Measurements from ENCODE around the gene ATP6V0A1. TPM values are rescaled to one million over a fixed set of nuclear protein-coding genes. Genes with fewer than 3 reads are reported as not detected.
"Not testable (repeated sequence)": the region's sequence is repeated elsewhere in the genome, so short reads cannot be mapped to it uniquely, and the experiment has no call there.

Gene ATP6V0A1
- polyA plus RNA-seq, 3 donors: 53.4 to 73.9 (median 55.7) TPM

- no peak for DNase-seq (ENCODE audit: extremely low read depth in 1 of 11, low read depth in 9 of 11, low spot score in 4 of 11)
These were observed 33.6 kb upstream of the ATP6V0A1 start for GRCh38 chr17:42424991-42425610.

DNA sequence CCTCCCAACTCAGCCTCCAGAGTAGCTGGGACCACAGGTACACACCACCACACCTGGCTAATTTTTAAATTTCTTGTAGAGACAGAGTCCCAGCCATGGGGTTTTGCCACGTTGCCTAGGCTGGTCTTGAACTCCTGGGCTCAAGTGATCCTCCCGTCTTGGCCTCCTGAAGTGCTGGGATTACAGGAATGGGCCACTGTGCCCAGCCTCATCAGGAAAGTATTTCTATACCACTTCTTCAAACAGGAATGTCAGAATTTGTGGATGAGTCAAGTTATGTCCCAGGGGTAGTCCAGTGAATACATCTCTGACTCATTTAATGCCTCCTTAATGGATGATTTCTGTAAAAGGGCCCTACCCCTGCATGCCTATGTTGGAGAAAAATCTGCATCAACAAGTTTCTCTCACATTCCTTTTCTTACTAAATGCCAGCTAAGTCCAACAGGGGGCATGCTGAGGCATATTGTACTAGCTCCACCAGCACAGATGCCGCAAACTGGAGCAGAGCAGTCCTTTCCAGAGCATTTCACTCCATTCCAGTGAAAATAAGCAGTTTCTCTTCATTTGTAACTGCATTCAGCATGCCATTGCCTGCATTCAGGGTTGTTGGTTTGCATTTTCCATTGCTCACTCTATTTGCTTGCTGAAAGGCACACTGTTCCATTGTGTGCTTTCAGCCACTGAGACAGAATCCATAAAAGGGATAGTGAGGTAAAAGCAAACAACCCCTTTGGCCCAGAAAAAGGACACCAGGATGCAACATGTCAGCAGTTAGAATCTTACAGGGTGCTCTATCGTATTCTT is 30.3 kb upstream of the ATP6V0A1 start:
- DNase-seq (ENCODE audit: extremely low read depth in 1 of 11, low read depth in 9 of 11, low spot score in 4 of 11): peak in 7 of 11 donors; percentile 31 to 79 (median 61)

GRCh38 chr17:42429726-42430447 is 28.8 kb upstream of the ATP6V0A1 start:
- peak in 1 of 11 donors; percentile 30 for DNase-seq (ENCODE audit: extremely low read depth in 1 of 11, low read depth in 9 of 11, low spot score in 4 of 11)

DNA sequence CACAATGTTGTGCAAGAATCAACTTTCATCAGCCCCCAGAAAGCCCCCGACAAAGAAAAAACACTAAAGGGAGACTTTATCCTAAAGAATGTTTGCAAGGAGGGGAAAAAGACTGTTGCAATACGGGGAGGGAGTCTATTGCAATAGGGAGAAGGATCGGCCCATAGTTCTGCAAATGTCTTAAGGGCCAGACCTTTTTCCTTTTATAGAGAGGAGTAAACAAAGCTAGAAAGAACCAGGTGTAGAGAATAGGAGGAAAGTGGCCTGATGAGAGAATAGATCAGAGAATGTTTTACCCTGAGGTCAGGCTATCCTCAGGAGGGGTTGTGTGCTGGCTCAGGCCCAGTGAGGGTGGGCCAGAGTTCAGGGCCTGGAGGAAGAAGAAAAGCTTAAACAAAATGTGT is 26.9 kb upstream of the ATP6V0A1 start:
- no peak for DNase-seq (ENCODE audit: extremely low read depth in 1 of 11, low read depth in 9 of 11, low spot score in 4 of 11)

DNA sequence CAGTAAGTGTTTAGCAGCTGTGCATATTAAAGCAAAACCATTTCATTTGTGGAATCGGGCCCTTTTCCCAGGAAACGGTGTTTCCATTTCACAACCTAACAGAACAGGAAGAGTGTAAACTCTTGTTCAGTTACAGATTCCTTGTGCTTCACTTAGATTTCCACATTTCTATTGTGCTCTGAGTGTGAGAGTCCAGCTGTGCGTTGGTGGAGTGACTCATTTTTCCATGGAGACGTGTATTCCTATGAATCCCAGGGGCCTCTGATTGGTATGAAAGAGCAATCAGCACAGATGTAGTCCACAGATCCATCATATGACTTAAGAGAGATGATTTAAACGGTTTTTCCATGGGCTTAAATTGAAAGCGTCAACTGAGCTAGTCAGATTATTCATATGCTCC is 22.3 kb upstream of the ATP6V0A1 start:
- DNase-seq (ENCODE audit: extremely low read depth in 1 of 11, low read depth in 9 of 11, low spot score in 4 of 11): no peak

- no peak for DNase-seq (ENCODE audit: extremely low read depth in 1 of 11, low read depth in 9 of 11, low spot score in 4 of 11)
These were observed 19.8 kb upstream of the ATP6V0A1 start for GRCh38 chr17:42438600-42439567.

- no peak for DNase-seq (ENCODE audit: extremely low read depth in 1 of 11, low read depth in 9 of 11, low spot score in 4 of 11)
These were observed 17.1 kb upstream of the ATP6V0A1 start for GRCh38 chr17:42441371-42442195.

DNA sequence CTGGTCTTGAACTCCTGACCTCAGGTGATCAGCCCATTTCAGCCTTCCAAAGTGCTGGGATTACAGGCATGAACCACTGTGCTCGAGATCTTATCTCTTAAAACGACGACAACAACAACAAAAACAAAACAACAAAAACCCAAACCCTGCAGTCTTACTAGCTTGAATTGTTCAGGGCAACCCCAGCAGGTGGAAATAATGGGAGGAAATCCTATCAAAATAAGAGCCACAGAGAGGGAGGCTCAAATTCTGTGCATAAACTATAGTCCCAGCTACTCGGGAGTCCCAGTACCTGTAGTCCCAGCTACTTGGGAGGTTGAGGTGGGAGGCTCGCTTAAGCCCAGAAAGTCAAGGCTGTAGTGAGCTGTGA is 16.5 kb upstream of the ATP6V0A1 start:
- DNase-seq (ENCODE audit: extremely low read depth in 1 of 11, low read depth in 9 of 11, low spot score in 4 of 11): no peak

- not testable (repeated sequence) for DNase-seq (ENCODE audit: extremely low read depth in 1 of 11, low read depth in 9 of 11, low spot score in 4 of 11)
These were observed 9.5 kb upstream of the ATP6V0A1 start for GRCh38 chr17:42449176-42449575.

DNA sequence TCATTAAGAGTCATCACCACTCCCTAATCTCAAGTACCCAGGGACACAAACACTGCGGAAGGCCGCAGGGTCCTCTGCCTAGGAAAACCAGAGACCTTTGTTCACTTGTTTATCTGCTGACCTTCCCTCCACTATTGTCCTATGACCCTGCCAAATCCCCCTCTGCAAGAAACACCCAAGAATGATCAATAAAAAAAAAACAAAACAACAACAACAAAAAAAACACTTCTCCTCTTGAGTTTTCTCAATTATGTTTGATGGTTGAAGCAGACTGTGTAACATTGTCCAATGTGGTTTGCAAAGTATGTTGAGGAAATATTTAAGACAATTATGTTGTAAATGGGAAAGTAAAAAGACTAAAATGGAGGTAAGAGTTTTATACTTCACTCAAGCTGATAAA is 8.8 kb upstream of the ATP6V0A1 start:
- not testable (repeated sequence) for DNase-seq (ENCODE audit: extremely low read depth in 1 of 11, low read depth in 9 of 11, low spot score in 4 of 11)

DNA sequence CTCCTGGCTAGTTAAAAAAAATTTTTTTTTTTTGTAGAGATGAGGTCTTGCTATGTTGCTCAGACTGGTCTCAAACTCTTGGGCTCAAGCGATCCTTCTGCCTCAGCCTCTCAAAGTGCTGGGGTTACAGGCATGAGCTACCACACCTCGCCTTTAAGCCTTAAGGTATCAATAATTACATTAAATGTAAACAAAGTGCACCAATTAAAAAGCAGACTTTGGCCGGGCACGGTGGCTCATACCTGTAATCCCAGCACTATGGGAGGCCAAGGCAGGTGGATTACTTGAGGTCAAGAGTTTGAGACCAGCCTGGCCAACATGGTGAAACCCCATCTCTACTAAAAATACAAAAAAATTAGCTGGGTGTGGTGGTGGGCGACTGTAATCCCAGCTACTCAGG is 7.4 kb upstream of the ATP6V0A1 start:
- DNase-seq (ENCODE audit: extremely low read depth in 1 of 11, low read depth in 9 of 11, low spot score in 4 of 11): not testable (repeated sequence)

DNA sequence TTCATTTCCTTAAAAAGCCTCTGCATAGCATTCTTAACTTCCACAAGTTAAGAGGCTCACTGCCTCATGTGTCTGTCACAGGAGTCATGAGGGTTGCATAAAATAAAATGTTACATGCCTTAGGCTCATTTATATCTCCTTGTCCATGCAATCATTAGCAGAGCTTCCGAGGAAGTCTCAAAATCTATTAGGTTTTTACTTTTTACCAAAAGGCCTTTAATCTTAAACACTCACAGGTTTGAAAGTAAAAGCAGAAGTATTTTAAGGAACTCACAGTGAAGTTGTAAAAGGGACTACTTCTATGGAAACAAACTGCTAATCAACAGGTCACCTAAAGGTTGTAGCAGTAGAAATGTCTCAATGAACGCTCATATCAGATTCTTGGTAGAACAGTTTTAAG is 5.2 kb upstream of the ATP6V0A1 start:
- DNase-seq (ENCODE audit: extremely low read depth in 1 of 11, low read depth in 9 of 11, low spot score in 4 of 11): no peak

DNA sequence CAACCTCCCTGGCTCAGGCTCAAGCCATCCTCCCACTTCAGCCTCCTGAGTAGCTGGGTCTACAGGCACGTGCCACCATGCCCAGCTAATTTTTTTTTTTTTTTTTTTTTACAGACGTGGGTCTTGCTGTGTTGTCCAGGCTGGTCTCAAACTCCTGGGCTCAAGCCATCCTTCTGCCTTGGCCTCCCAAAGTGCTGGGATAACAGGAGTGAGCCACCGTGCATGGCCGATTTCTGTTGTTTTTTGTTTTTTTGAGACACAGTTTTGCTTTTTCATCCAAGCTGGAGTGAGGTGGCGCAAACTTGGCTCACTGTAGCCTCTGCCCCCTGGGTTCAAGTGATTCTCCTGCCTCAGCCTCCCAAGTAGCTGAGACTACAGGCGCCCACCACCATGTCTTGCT is 3.7 kb upstream of the ATP6V0A1 start:
- DNase-seq (ENCODE audit: extremely low read depth in 1 of 11, low read depth in 9 of 11, low spot score in 4 of 11): not testable (repeated sequence)

DNA sequence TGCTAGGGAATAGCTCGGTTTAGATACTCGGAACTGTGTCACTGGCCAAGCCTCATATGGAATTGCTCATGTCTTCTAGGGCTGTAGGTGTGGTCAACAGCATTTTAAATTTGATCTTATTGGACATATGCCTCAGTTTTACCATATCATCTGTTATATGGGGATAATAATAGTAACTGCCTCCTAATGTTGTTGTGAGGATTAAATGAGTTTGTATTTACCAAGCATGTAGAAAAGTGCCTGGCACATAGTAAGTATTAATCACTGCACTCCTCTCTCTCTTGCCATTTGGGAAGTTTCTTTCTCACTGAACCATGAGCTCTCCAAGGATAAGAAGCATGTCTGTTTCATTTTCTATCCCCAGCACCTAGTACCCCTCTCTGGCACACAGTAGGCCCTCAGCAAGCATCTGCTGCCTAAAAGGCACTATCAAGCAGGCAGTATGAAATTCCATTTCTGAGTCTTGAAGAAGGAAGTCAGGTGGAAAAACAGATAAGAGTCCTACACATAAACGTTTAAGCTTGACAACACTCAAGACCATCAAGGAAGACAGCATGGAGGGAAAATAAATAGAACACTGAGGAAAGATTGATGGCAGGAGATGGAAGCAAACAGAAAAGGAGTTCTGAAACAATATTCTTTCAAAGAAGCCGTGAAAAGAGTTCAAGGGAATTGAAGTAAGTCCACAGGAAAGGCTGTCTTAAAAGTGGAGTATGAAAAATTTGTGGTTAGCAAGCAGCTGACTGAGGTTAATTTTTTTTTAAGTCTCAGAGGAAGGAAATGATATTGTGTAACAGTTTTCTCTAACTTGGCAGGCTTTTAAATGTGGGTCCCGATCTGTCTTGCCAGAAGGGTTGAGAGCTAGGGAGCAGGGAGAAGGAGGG is 2.2 kb upstream of the ATP6V0A1 start:
- DNase-seq (ENCODE audit: extremely low read depth in 1 of 11, low read depth in 9 of 11, low spot score in 4 of 11): no peak

DNA sequence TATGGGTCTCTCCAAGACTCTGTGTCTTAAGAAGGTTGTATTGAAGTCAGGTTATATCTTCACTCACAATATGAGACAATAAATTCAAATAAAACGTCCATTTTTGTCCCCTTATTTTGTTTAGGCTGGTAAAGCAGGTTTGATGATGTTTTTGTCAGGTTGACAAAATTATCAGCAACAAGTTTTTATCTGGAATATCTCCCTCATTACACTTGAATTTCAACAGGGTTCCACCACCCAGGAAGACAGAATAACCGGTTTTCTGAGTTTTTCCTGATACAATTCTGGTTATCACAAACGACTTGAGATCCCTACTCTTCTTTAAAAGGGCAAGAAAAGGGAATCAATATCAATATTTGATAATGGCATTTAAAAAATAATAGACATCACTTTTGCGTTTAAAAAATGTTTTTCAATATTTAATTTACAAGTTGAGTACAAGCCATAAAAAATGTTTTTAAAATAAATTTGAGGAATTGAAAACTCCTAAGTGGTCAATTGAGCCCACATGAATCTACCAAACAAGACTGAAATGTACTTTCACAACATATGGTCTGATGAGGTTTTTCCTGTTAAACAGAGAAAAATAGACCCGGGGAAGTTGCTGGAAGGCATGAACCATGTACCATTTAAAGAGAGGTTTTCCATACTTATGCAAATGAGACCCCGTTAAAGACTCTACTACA is 1.4 kb upstream of the ATP6V0A1 start:
- no peak for DNase-seq (ENCODE audit: extremely low read depth in 1 of 11, low read depth in 9 of 11, low spot score in 4 of 11)

DNA sequence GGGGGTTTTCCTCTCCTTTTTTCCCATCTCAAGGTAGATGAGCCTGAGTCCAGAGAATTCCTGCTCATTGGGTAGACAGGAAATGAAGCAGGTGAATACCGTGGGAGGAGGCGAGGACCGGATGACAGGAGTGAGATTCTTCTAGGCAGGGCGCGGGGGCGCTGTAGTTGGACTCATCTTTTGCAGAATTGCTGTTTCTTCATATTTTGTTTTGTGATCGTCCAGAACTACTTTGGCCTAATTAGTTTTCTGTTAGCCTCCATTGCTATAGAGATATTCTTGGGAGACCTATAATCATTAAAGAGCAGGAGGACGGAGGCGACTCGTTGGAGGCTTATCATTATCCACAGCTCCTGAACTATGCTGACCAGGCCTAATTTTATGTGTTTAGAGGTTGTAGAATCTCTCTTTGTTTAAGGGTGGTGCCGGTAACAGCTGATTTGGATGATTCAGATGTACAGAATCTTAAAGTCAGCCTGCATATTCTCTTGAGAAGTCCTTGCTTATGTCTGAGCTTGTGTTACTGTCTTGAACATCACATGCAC is 650 bp downstream of the ATP6V0A1 start:
- peak in 4 of 11 donors; percentile 24 to 52 (median 28) for DNase-seq (ENCODE audit: extremely low read depth in 1 of 11, low read depth in 9 of 11, low spot score in 4 of 11)

All from renal cortex interstitium (tissue), 11 donors.